Uterus (tissue), 4 donors: ENCODE data around the gene NIPBL. TPM values are rescaled to one million over a fixed set of nuclear protein-coding genes. Genes with fewer than 3 reads are reported as not detected.
"Not testable (repeated sequence)": the region's sequence is repeated elsewhere in the genome, so short reads cannot be mapped to it uniquely, and the experiment has no call there.

ENCODE experiments used
- DNase-seq, 2 donors: peaks; one replicate each; pipeline ENCODE4 v3.0.0-alpha.2; 2019 to 2020
- H3K27ac ChIP-seq, 2 donors: fragments of 200-600 bp; sonication (generic); 1 replicate in 1 of 2; 2 replicates in 1 of 2; pipeline ENCODE4 v1.5.1; 2016 to 2018
- H3K27me3 ChIP-seq, 2 donors: fragments of 200-600 bp; sonication (generic); one replicate each; pipeline ENCODE4 v1.5.1; 2018 to 2019; ENCODE audit warnings: control low read depth in 1 of 2
- H3K36me3 ChIP-seq, 2 donors: fragments of 200-600 bp; sonication (generic); one replicate each; pipeline ENCODE4 v1.5.1; 2019; ENCODE audit warnings: control low read depth in 1 of 2
- H3K4me1 ChIP-seq, 2 donors: fragments of 200-600 bp; sonication (generic); one replicate each; pipeline ENCODE4 v1.5.1; 2018 to 2019; ENCODE audit warnings: control low read depth in 1 of 2
- H3K4me3 ChIP-seq, 2 donors: fragments of 200-600 bp; sonication (generic); 1 replicate in 1 of 2; 2 replicates in 1 of 2; pipeline ENCODE4 v1.5.1; 2018 to 2019; ENCODE audit warnings: mild to moderate bottlenecking in 1 of 2
- H3K9me3 ChIP-seq, 2 donors: fragments of 200-600 bp; sonication (generic); one replicate each; pipeline ENCODE4 v1.5.1; 2019; ENCODE audit warnings: control low read depth in 1 of 2
- CTCF ChIP-seq, 4 experiments: fragments of 200-600 bp in 2 of 4; fragments of 450-650 bp in 2 of 4; sonication (generic) in 2 of 4; IDR thresholded peaks; one replicate each; pipeline ENCODE4 v1.5.1; 2016 to 2019; ENCODE audit warnings: antibody characterized with exemption in 4 of 4, mild to moderate bottlenecking in 2 of 4, moderate library complexity in 1 of 4
- POLR2A ChIP-seq, 2 donors: fragments of 450-650 bp; IDR thresholded peaks; one replicate each; pipeline ENCODE4 v1.6.1; 2016; ENCODE audit warnings: antibody characterized with exemption in 2 of 2, mild to moderate bottlenecking in 1 of 2, moderate library complexity in 1 of 2
- intact Hi-C: fragments of 100-400 bp; cut with DNase I; formaldehyde crosslinking; loops from one replicate; pipeline ENCODE4 v1.15.1; 2023; ENCODE audit warnings: low total_unique reads
- total RNA-seq, 4 donors: library from RNA; depleted of rRNA in 3 of 4; stranded (reverse); fragments of >200 nt in 3 of 4; gene quantifications; one replicate each; pipeline versions ENCODE4 v1.1.0 to v1.2.4, GENCODE V29; 2014 to 2023
- donor health status: DM: yes; HTN: yes; CAD: no.

NIPBL gene
- total RNA-seq, 4 donors from 2014 or later, result 49.7 to 108 (median 72.4) TPM

- Histone ChIP-seq H3K27ac (no peak overlapping the region), H3K27me3 (no peaks in the 10 kb centered on the region), H3K4me3 (no peak overlapping the region), H3K36me3 (no peaks in the 10 kb centered on the region), H3K4me1 (no peaks in the 10 kb centered on the region), H3K9me3 (no peaks in the 10 kb centered on the region)
- no peak for DNase-seq
- TF ChIP-seq CTCF (IDR thresholded peaks at IDR 0.05) (no peak), POLR2A (IDR thresholded peaks at IDR 0.05) (no peak)
- intact Hi-C loops, result no loop called here
Measured at GRCh38 chr5:36894954-36895353, 18.4 kb downstream of the NIPBL start.

GRCh38 chr5:36896476-36896875, 19.9 kb downstream of the NIPBL start:
- Histone ChIP-seq H3K9me3 (no peaks in the 10 kb centered on the region), H3K27ac (no peak overlapping the region), H3K36me3 (peaks cover 0 to 3% of the 10 kb centered on the region in 2 donors), H3K4me3 (no peak overlapping the region), H3K27me3 (no peaks in the 10 kb centered on the region), H3K4me1 (no peaks in the 10 kb centered on the region)
- TF ChIP-seq CTCF (IDR thresholded peaks at IDR 0.05) (no peak), POLR2A (IDR thresholded peaks at IDR 0.05) (no peak)
- intact Hi-C loops, result no loop called here
- DNase-seq, result no peak

- no peak for DNase-seq
- Histone ChIP-seq H3K4me1 (no peaks in the 10 kb centered on the region), H3K27ac (no peak overlapping the region), H3K36me3 (peaks cover 0 to 3% of the 10 kb centered on the region in 2 donors), H3K9me3 (no peaks in the 10 kb centered on the region), H3K27me3 (no peaks in the 10 kb centered on the region), H3K4me3 (no peak overlapping the region)
- no peak for TF ChIP-seq CTCF (IDR thresholded peaks at IDR 0.05)
- no peak for TF ChIP-seq POLR2A (IDR thresholded peaks at IDR 0.05)
- intact Hi-C loops, result no loop called here
Measured at GRCh38 chr5:36897616-36898015, 21.0 kb downstream of the NIPBL start.

- Histone ChIP-seq H3K36me3 (peaks cover 0 to 3% of the 10 kb centered on the region in 2 donors), H3K4me1 (no peaks in the 10 kb centered on the region), H3K4me3 (no peak overlapping the region), H3K27ac (no peak overlapping the region), H3K27me3 (no peaks in the 10 kb centered on the region), H3K9me3 (no peaks in the 10 kb centered on the region)
- intact Hi-C loops, result no loop called here
- TF ChIP-seq POLR2A (IDR thresholded peaks at IDR 0.05) (no peak), CTCF (IDR thresholded peaks at IDR 0.05) (no peak)
- DNase-seq, result no peak
Measured at GRCh38 chr5:36899860-36900259, 23.3 kb downstream of the NIPBL start.

GRCh38 chr5:36900283-36900682, 23.7 kb downstream of the NIPBL start:
- Histone ChIP-seq H3K4me1 (no peaks in the 10 kb centered on the region), H3K36me3 (peaks cover 0 to 3% of the 10 kb centered on the region in 2 donors), H3K4me3 (no peak overlapping the region), H3K27me3 (no peaks in the 10 kb centered on the region), H3K9me3 (no peaks in the 10 kb centered on the region), H3K27ac (no peak overlapping the region)
- DNase-seq, result no peak
- no peak for TF ChIP-seq POLR2A (IDR thresholded peaks at IDR 0.05)
- no peak for TF ChIP-seq CTCF (IDR thresholded peaks at IDR 0.05)
- intact Hi-C loops, result no loop called here

GRCh38 chr5:36901077-36901476, 24.5 kb downstream of the NIPBL start:
- H3K27me3 ChIP-seq, H3K4me1 ChIP-seq, H3K9me3 ChIP-seq, DNase-seq, H3K36me3 ChIP-seq, intact Hi-C loops, H3K27ac ChIP-seq, H3K4me3 ChIP-seq: not testable (repeated sequence)
